Neural cell (in vitro differentiated cells): ENCODE results near the gene USP11. TPM values are rescaled to one million over a fixed set of nuclear protein-coding genes. Genes with fewer than 3 reads are reported as not detected.

Experiments used
- H2AFZ ChIP-seq: fragments of 200-600, 300-800 bp; sonication (generic), shearing (Covaris generic); 2 replicates; pipeline ENCODE4 v1.6.0; 2014; ENCODE audit warnings: low read depth, mild to moderate bottlenecking, antibody characterized with exemption, low read length, moderate library complexity
- H3F3A ChIP-seq: fragments of 200-600 bp; shearing (Covaris generic); 2 replicates; pipeline ENCODE4 v1.6.1; 2016; ENCODE audit warnings: mild to moderate bottlenecking, moderate library complexity, mixed read lengths, antibody characterized with exemption, low read length; ENCODE audit not compliant: insufficient read depth, poor library complexity, severe bottlenecking
- H3K27ac ChIP-seq: fragments of 200-600, 300-800 bp; sonication (generic), shearing (Covaris generic); 2 replicates; pipeline ENCODE4 v1.5.1; 2014; ENCODE audit warnings: mild to moderate bottlenecking, low read length, moderate library complexity
- H3K27me3 ChIP-seq: fragments of 300-800, 200-600 bp; sonication (generic), shearing (Covaris generic); 2 replicates; pipeline ENCODE4 v1.6.0; 2014; ENCODE audit warnings: mild to moderate bottlenecking, low read depth, low read length, moderate library complexity; ENCODE audit not compliant: insufficient read depth
- H3K36me3 ChIP-seq: fragments of 300-800, 200-600 bp; sonication (generic), shearing (Covaris generic); 2 replicates; pipeline ENCODE4 v1.5.1; 2014; ENCODE audit warnings: mild to moderate bottlenecking, antibody characterized with exemption, low read length, moderate library complexity; ENCODE audit not compliant: insufficient read depth
- H3K4me2 ChIP-seq: fragments of 300-800, 200-600 bp; sonication (generic), shearing (Covaris generic); 2 replicates; pipeline ENCODE4 v1.6.0; 2014; ENCODE audit warnings: mild to moderate bottlenecking, low read length
- H3K4me3 ChIP-seq: fragments of 300-800, 200-600 bp; sonication (generic), shearing (Covaris generic); 2 replicates; pipeline ENCODE4 v1.5.1; 2014; ENCODE audit warnings: mild to moderate bottlenecking, low read length, moderate library complexity
- H3K79me2 ChIP-seq: fragments of 200-600 bp; shearing (Covaris generic); replicated peaks from 2 replicates; pipeline ENCODE4 v1.6.0; 2014; ENCODE audit warnings: mild to moderate bottlenecking, low read length, moderate library complexity; ENCODE audit not compliant: insufficient read depth
- H3K9ac ChIP-seq: fragments of 300-800, 200-600 bp; sonication (generic), shearing (Covaris generic); 2 replicates; pipeline ENCODE4 v1.6.1; 2016; ENCODE audit warnings: mild to moderate bottlenecking, low read length, mixed read lengths
- H3K9me2 ChIP-seq: fragments of 200-600 bp; shearing (Covaris generic); 2 replicates; pipeline ENCODE4 v1.6.1; 2016; ENCODE audit warnings: mild to moderate bottlenecking, low read length, mixed read lengths; ENCODE audit not compliant: insufficient read depth
- H3K9me3 ChIP-seq: fragments of 200-600, 300-800 bp; sonication (generic), shearing (Covaris generic); 2 replicates; pipeline ENCODE4 v1.6.1; 2016; ENCODE audit warnings: mild to moderate bottlenecking, mixed run types, low read length, moderate library complexity, mixed read lengths
- H4K20me1 ChIP-seq: fragments of 200-600 bp; shearing (Covaris generic); 2 replicates; pipeline ENCODE4 v1.6.1; 2016; ENCODE audit warnings: mild to moderate bottlenecking, mixed run types; ENCODE audit not compliant: insufficient read depth
- EP300 ChIP-seq: fragments of 450-650 bp; conservative IDR thresholded peaks from 2 replicates; pipeline ENCODE4 v1.6.1; 2014; ENCODE audit warnings: antibody characterized with exemption, mild to moderate bottlenecking, moderate library complexity; ENCODE audit not compliant: poor library complexity, severe bottlenecking
- EZH2 ChIP-seq: fragments of 200-600, 300-800 bp; shearing (Covaris generic), sonication (generic); IDR thresholded peaks from 2 replicates; pipeline ENCODE4 v1.6.1; 2014; ENCODE audit warnings: antibody characterized with exemption, low read length, borderline replicate concordance, mild to moderate bottlenecking; ENCODE audit not compliant: insufficient read depth, poor library complexity, severe bottlenecking
- MXI1 ChIP-seq: fragments of 450-650 bp; conservative IDR thresholded peaks from 2 replicates; pipeline ENCODE4 v1.6.1; 2014; ENCODE audit warnings: antibody characterized with exemption, mild to moderate bottlenecking; ENCODE audit not compliant: poor library complexity, severe bottlenecking
- POLR2AphosphoS5 ChIP-seq: IDR thresholded peaks from 2 replicates; pipeline ENCODE4 v1.6.1; 2012
- RAD21 ChIP-seq: fragments of 450-650 bp; conservative IDR thresholded peaks from 2 replicates; pipeline ENCODE4 v1.6.1; 2014; ENCODE audit warnings: antibody characterized with exemption, mild to moderate bottlenecking, moderate library complexity
- SMC3 ChIP-seq: fragments of 450-650 bp; conservative IDR thresholded peaks from 2 replicates; pipeline ENCODE4 v1.6.1; 2014; ENCODE audit warnings: antibody characterized with exemption, mild to moderate bottlenecking, moderate library complexity; ENCODE audit not compliant: poor library complexity
- TAF1 ChIP-seq: IDR thresholded peaks from 2 replicates; pipeline ENCODE4 v1.6.1; 2012; ENCODE audit warnings: low read depth
- polyA plus RNA-seq: library from polyadenylated mRNA; depleted of rRNA; stranded (reverse); fragments of >200 nt; gene quantifications from 2 replicates; pipeline ENCODE4 v1.2.3, GENCODE V29; 2014
- TF ChIP-seq, protein P1 (sequence below): fragments of 450-650 bp; IDR thresholded peaks from 2 replicates; pipeline ENCODE4 v1.5.1; 2014; ENCODE audit warnings: antibody characterized with exemption, mild to moderate bottlenecking, moderate library complexity; ENCODE audit not compliant: poor library complexity, severe bottlenecking
- TF ChIP-seq, protein P2 (sequence below): IDR thresholded peaks from 2 replicates; pipeline ENCODE4 v1.6.1; 2012; ENCODE audit warnings: borderline replicate concordance

USP11 gene
- polyA plus RNA-seq, 1 donor from 2014 or later = 184 TPM

DNA sequence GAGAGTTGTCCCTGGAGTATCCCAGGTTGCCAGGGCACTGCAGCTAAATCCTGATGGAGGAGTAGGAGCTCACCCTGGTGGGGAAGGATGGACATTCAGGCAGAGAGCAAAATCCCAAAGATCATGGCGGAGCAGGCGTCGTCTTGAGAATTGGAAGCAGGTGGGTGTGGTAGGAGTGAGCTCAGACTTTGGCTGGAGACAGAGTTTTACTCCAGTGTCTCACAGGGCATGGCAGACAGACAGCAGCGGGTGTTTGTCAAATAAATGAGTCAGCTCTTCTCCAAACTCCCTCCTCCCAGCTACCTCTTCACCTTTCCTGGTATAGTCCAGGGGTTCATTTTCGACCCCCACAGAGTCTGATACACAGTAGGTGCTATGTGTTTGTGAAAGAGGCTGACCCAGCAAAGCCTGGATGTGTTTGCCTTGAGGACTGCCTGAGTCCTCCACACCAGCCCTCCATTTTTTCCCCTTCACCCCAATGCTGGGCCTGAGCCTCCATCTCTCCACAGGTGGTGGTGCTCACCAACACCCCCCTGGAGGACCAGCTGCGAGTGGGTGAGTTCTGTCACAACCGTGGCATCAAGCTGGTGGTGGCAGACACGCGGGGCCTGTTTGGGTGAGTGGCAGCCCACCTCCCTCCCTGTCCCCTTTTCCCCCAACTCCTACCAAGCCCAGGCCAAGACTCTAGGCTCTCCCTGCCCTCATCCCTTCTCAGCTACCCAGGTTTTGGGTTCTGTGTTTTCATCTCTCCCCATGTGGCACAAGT is 32.2 kb upstream of the USP11 start:
- Histone ChIP-seq H3K27ac (no peak overlapping the region), H3K9ac (no peak overlapping the region), H3F3A (no peaks in the 10 kb centered on the region), H3K9me2 (no peaks in the 10 kb centered on the region), H3K4me2 (no peak overlapping the region), H4K20me1 (peaks cover 15% of the 10 kb centered on the region), H3K9me3 (no peaks in the 10 kb centered on the region), H3K4me3 (no peak overlapping the region), H2AFZ (no peak overlapping the region), H3K36me3 (no peaks in the 10 kb centered on the region), H3K79me2 (peaks cover 26% of the 10 kb centered on the region), H3K27me3 (no peaks in the 10 kb centered on the region)
- no peak for TF ChIP-seq EZH2

DNA sequence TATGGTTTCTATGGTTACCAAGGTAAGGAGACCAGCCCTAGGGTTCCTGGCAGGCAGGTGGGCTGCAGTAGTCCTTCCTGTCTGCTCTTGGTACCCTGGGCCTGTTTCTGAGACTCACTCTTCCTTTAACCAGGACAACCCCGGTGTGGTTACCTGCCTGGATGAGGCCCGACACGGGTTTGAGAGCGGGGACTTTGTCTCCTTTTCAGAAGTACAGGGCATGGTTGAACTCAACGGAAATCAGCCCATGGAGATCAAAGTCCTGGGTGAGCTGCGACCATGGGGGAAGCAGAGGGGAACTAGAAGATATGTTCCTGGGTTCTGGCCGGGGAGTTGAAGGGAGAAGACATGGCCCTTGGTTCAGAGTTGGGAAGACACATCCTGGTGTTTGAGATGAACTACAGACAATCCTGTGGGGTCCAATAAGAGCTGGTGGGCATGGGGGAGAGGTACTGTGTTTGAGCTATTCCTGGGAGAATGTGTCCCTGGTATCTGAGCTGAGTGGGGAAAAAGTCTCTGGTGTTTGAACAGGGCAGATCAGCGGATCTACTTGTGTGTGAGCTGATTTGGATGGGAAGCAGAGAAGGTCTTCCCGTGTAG is 31.4 kb upstream of the USP11 start:
- no peaks in the 10 kb centered on the region for H3K27me3 ChIP-seq
- TF ChIP-seq EZH2 (no peak), MXI1 (no peak), POLR2AphosphoS5 (no peak), EP300 (no peak), RAD21 (no peak), SMC3 (no peak), TAF1 (no peak)
- TF ChIP-seq, protein P1, sequence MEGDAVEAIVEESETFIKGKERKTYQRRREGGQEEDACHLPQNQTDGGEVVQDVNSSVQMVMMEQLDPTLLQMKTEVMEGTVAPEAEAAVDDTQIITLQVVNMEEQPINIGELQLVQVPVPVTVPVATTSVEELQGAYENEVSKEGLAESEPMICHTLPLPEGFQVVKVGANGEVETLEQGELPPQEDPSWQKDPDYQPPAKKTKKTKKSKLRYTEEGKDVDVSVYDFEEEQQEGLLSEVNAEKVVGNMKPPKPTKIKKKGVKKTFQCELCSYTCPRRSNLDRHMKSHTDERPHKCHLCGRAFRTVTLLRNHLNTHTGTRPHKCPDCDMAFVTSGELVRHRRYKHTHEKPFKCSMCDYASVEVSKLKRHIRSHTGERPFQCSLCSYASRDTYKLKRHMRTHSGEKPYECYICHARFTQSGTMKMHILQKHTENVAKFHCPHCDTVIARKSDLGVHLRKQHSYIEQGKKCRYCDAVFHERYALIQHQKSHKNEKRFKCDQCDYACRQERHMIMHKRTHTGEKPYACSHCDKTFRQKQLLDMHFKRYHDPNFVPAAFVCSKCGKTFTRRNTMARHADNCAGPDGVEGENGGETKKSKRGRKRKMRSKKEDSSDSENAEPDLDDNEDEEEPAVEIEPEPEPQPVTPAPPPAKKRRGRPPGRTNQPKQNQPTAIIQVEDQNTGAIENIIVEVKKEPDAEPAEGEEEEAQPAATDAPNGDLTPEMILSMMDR = no peak
- TF ChIP-seq, protein P2, sequence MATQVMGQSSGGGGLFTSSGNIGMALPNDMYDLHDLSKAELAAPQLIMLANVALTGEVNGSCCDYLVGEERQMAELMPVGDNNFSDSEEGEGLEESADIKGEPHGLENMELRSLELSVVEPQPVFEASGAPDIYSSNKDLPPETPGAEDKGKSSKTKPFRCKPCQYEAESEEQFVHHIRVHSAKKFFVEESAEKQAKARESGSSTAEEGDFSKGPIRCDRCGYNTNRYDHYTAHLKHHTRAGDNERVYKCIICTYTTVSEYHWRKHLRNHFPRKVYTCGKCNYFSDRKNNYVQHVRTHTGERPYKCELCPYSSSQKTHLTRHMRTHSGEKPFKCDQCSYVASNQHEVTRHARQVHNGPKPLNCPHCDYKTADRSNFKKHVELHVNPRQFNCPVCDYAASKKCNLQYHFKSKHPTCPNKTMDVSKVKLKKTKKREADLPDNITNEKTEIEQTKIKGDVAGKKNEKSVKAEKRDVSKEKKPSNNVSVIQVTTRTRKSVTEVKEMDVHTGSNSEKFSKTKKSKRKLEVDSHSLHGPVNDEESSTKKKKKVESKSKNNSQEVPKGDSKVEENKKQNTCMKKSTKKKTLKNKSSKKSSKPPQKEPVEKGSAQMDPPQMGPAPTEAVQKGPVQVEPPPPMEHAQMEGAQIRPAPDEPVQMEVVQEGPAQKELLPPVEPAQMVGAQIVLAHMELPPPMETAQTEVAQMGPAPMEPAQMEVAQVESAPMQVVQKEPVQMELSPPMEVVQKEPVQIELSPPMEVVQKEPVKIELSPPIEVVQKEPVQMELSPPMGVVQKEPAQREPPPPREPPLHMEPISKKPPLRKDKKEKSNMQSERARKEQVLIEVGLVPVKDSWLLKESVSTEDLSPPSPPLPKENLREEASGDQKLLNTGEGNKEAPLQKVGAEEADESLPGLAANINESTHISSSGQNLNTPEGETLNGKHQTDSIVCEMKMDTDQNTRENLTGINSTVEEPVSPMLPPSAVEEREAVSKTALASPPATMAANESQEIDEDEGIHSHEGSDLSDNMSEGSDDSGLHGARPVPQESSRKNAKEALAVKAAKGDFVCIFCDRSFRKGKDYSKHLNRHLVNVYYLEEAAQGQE = no peak
- H3K79me2 ChIP-seq = peaks cover 18% of the 10 kb centered on the region
- no peak overlapping the region for H3K27ac ChIP-seq
- H3K4me3 ChIP-seq = no peak overlapping the region
- H4K20me1 ChIP-seq = peaks cover 11% of the 10 kb centered on the region
- no peaks in the 10 kb centered on the region for H3K36me3 ChIP-seq
- no peaks in the 10 kb centered on the region for H3K9me3 ChIP-seq
- H3F3A ChIP-seq = no peaks in the 10 kb centered on the region
- no peak overlapping the region for H3K4me2 ChIP-seq
- H3K9me2 ChIP-seq = no peaks in the 10 kb centered on the region
- no peak overlapping the region for H2AFZ ChIP-seq
- no peak overlapping the region for H3K9ac ChIP-seq
